Measurements from ENCODE around the gene TACC3. TPM values are rescaled to one million over a fixed set of nuclear protein-coding genes. Genes with fewer than 3 reads are reported as not detected.

TACC3 gene
- total RNA-seq, 2 experiments from 2014 or later = 234 to 235 TPM

GRCh38 chr4:1721666-1722550 is 587 bp downstream of the TACC3 start:
- H3K4me3 Mint-ChIP-seq = peak overlapping the region; percentile 99
- H3K27ac Mint-ChIP-seq = peak overlapping the region; percentile 98
- H3K9me3 Mint-ChIP-seq = no peaks in the 10 kb centered on the region
- ATAC-seq (ENCODE audit: low read depth) (no peak), DNase-seq (no peak)
- H3K36me3 Mint-ChIP-seq = peaks cover 36% of the 10 kb centered on the region
- no peaks in the 10 kb centered on the region for H3K27me3 Mint-ChIP-seq
- POLR2A ChIA-PET = interaction anchor here (0.5 to 7.0 kb wide), 9 partner anchors 10 to 286 kb away, joined by 3 to 148 read pairs (median 4); partner anchors contain the start of genes LETM1 and SLBP
- H3K4me1 Mint-ChIP-seq = peaks cover 40% of the 10 kb centered on the region

GRCh38 chr4:1722551-1723118 is 1.3 kb downstream of the TACC3 start:
- Mint-ChIP-seq H3K4me3 (peak overlapping the region; percentile 99), H3K27me3 (no peaks in the 10 kb centered on the region), H3K36me3 (peaks cover 37% of the 10 kb centered on the region), H3K4me1 (peaks cover 40% of the 10 kb centered on the region), H3K27ac (peak overlapping the region; percentile 98), H3K9me3 (no peaks in the 10 kb centered on the region)
- no peak for ATAC-seq (ENCODE audit: low read depth)
- peak; percentile 55 for DNase-seq
- POLR2A ChIA-PET = interaction anchor here (0.5 to 7.0 kb wide), 6 partner anchors 11 to 1641 kb away, joined by 3 to 148 read pairs (median 5); partner anchors contain the start of gene SLBP

- H3K4me1 Mint-ChIP-seq = peaks cover 41% of the 10 kb centered on the region
- no peaks in the 10 kb centered on the region for H3K9me3 Mint-ChIP-seq
- peak overlapping the region; percentile 98 for H3K27ac Mint-ChIP-seq
- DNase-seq = no peak
- ATAC-seq (ENCODE audit: low read depth) = peak; percentile 1
- H3K36me3 Mint-ChIP-seq = peaks cover 39% of the 10 kb centered on the region
- H3K4me3 Mint-ChIP-seq = peak overlapping the region; percentile 99
- no peaks in the 10 kb centered on the region for H3K27me3 Mint-ChIP-seq
- POLR2A ChIA-PET = interaction anchor here (0.5 to 7.0 kb wide), 7 partner anchors 12 to 1641 kb away, joined by 3 to 148 read pairs (median 4); partner anchors contain the start of gene SLBP
These were observed 1.9 kb downstream of the TACC3 start for GRCh38 chr4:1723131-1723801.

GRCh38 chr4:1725521-1725920 is 4.2 kb downstream of the TACC3 start:
- peaks cover 41% of the 10 kb centered on the region for H3K4me1 Mint-ChIP-seq
- H3K9me3 Mint-ChIP-seq = no peaks in the 10 kb centered on the region
- no peaks in the 10 kb centered on the region for H3K27me3 Mint-ChIP-seq
- POLR2A ChIA-PET = interaction anchor here (0.7 to 7.0 kb wide), 3 partner anchors 14 to 33 kb away, joined by 4 to 148 read pairs (median 49); partner anchors contain the start of gene SLBP
- no peak overlapping the region for H3K4me3 Mint-ChIP-seq
- DNase-seq (no peak), ATAC-seq (ENCODE audit: low read depth) (no peak)
- peaks cover 50% of the 10 kb centered on the region for H3K36me3 Mint-ChIP-seq
- no peak overlapping the region for H3K27ac Mint-ChIP-seq

GRCh38 chr4:1726146-1726934 is 5.0 kb downstream of the TACC3 start:
- Mint-ChIP-seq H3K27ac (peak overlapping the region; percentile 73), H3K36me3 (peaks cover 54% of the 10 kb centered on the region), H3K27me3 (no peaks in the 10 kb centered on the region), H3K9me3 (no peaks in the 10 kb centered on the region), H3K4me3 (peak overlapping the region; percentile 42), H3K4me1 (peaks cover 41% of the 10 kb centered on the region)
- DNase-seq (peak; percentile 89), ATAC-seq (ENCODE audit: low read depth) (peak; percentile 31)
- POLR2A ChIA-PET = interaction anchor here (0.7 to 7.0 kb wide), 3 partner anchors 15 to 33 kb away, joined by 3 to 148 read pairs (median 9); partner anchors contain the start of gene SLBP

- no peak overlapping the region for H3K4me3 Mint-ChIP-seq
- H3K4me1 Mint-ChIP-seq = peaks cover 38% of the 10 kb centered on the region
- H3K36me3 Mint-ChIP-seq = peaks cover 50% of the 10 kb centered on the region
- H3K27me3 Mint-ChIP-seq = no peaks in the 10 kb centered on the region
- no peaks in the 10 kb centered on the region for H3K9me3 Mint-ChIP-seq
- peak overlapping the region; percentile 73 for H3K27ac Mint-ChIP-seq
- ATAC-seq (ENCODE audit: low read depth) (no peak), DNase-seq (no peak)
- POLR2A ChIA-PET = interaction anchor here (0.6 to 2.9 kb wide), 3 partner anchors 9 to 34 kb away, joined by 4 to 9 read pairs (median 4); partner anchors contain the start of gene SLBP
These were observed 6.1 kb downstream of the TACC3 start for GRCh38 chr4:1727117-1728031.

GRCh38 chr4:1728061-1728980 is 7.0 kb downstream of the TACC3 start:
- Mint-ChIP-seq H3K27me3 (no peaks in the 10 kb centered on the region), H3K27ac (no peak overlapping the region)
- DNase-seq = no peak

GRCh38 chr4:1730532-1731135 is 9.3 kb downstream of the TACC3 start:
- POLR2A ChIA-PET = interaction anchor here (0.9 to 1.9 kb wide), 2 partner anchors 10 to 37 kb away, joined by 5 to 7 read pairs; partner anchors contain the start of genes TACC3 and TMEM129
- H3K9me3 Mint-ChIP-seq = no peaks in the 10 kb centered on the region
- ATAC-seq (ENCODE audit: low read depth) (no peak), DNase-seq (no peak)
- H3K4me3 Mint-ChIP-seq = no peak overlapping the region
- peaks cover 52% of the 10 kb centered on the region for H3K36me3 Mint-ChIP-seq
- peaks cover 21% of the 10 kb centered on the region for H3K4me1 Mint-ChIP-seq
- H3K27ac Mint-ChIP-seq = no peak overlapping the region
- no peaks in the 10 kb centered on the region for H3K27me3 Mint-ChIP-seq

More at GRCh38 chr4:1728061-1728980, 7.0 kb downstream of the TACC3 start:
- H3K9me3 Mint-ChIP-seq = no peaks in the 10 kb centered on the region
- H3K36me3 Mint-ChIP-seq = peaks cover 50% of the 10 kb centered on the region
- H3K4me1 Mint-ChIP-seq = peaks cover 34% of the 10 kb centered on the region
- POLR2A ChIA-PET = interaction anchor here (1.2 to 2.9 kb wide), 2 partner anchors 16 to 35 kb away, joined by 4 to 9 read pairs; partner anchors contain the start of gene SLBP
- no peak for ATAC-seq (ENCODE audit: low read depth)
- H3K4me3 Mint-ChIP-seq = no peak overlapping the region

- Mint-ChIP-seq H3K9me3 (no peaks in the 10 kb centered on the region), H3K27ac (no peak overlapping the region)
- no peak for ATAC-seq (ENCODE audit: low read depth)
These were observed 9.9 kb downstream of the TACC3 start for GRCh38 chr4:1731180-1731579.

GRCh38 chr4:1732911-1733310 is 11.6 kb downstream of the TACC3 start:
- H3K27ac Mint-ChIP-seq = no peak overlapping the region
- DNase-seq = no peak
- H3K27me3 Mint-ChIP-seq = no peaks in the 10 kb centered on the region
- ATAC-seq (ENCODE audit: low read depth) = no peak
- no peaks in the 10 kb centered on the region for H3K9me3 Mint-ChIP-seq
- peaks cover 14% of the 10 kb centered on the region for H3K4me1 Mint-ChIP-seq
- peaks cover 61% of the 10 kb centered on the region for H3K36me3 Mint-ChIP-seq
- POLR2A ChIA-PET = no interaction called here
- no peak overlapping the region for H3K4me3 Mint-ChIP-seq

More at GRCh38 chr4:1731180-1731579, 9.9 kb downstream of the TACC3 start:
- DNase-seq = no peak
- H3K4me1 Mint-ChIP-seq = peaks cover 18% of the 10 kb centered on the region
- peaks cover 54% of the 10 kb centered on the region for H3K36me3 Mint-ChIP-seq
- H3K4me3 Mint-ChIP-seq = no peak overlapping the region
- POLR2A ChIA-PET = interaction anchor here (0.9 kb wide), 1 partner anchor 10 kb away, joined by 5 read pairs; the partner anchor contains the start of genes TACC3 and TMEM129
- H3K27me3 Mint-ChIP-seq = no peaks in the 10 kb centered on the region
